ENCODE measurements around the gene ARHGAP8.
"Not testable (repeated sequence)": the region's sequence is repeated elsewhere in the genome, so short reads cannot be mapped to it uniquely, and the experiment has no call there.

Gene ARHGAP8

DNA sequence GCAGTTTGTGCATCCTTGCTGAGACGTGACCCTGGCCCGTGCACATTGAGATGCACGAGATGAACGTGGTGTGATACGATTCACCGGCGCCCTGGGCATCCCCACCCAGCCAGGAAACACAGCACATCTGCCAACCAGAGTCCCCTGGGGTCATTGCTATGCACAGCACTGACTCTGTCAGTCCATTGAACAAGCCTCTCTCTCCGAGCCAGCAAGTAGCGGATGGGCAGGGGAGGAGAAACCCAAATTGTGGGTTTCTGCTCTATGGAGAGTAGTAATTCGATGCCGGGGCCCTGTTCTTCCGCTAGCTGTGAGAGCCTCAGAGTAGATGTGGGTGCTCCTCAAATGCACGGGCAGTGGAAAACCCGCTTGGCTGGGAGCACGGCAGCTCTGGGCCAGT lies 85.1 kb downstream of the ARHGAP8 start:
- no peak for DNase-seq

- no peak for DNase-seq
These were observed 86.1 kb downstream of the ARHGAP8 start for GRCh38 chr22:44838316-44839016.

DNA sequence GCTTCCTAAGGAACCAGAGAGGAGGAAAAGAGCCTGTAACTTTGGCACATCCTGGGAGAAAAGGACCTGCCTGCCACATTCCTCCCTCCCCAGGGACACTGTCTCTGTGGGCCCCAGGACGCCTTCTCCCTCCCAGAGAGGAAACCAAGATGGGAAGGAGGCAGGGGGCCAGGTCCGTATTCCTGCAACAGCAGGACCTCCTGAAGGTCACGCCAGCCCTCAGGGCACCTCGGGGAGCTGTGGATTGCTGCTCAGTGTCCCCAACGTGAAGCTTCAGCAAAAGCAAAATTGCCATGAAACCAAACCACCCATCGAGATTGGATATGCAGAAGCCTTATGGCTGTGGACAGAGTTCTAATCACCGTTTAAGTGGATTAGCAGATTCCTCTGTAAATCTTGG lies 86.7 kb downstream of the ARHGAP8 start:
- DNase-seq = no peak

- DNase-seq = no peak
These were observed 87.3 kb downstream of the ARHGAP8 start for GRCh38 chr22:44839721-44840120.

GRCh38 chr22:44840611-44841322 lies 88.4 kb downstream of the ARHGAP8 start:
- DNase-seq = no peak

- no peak for DNase-seq
These were observed 90.0 kb downstream of the ARHGAP8 start for GRCh38 chr22:44842417-44842816.

DNA sequence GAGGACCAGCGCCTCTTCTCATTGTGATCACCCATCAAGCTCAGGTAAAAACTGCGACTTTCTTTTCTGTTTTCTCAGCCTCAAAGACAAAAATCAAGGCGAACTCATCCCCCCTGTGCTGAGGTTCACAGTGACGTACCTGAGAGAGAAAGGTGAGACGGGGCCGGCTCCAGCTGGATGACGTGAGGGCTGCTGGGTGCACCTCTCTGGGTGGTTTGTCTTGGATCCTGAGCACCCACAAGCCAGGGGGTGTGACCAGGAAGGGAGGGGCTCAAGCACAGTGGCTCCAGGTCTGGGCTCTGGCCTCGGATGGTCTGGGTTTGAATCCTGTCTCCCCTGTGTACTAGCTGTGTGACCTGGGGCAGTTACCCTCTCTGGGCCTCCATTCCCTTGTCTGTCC lies 92.8 kb downstream of the ARHGAP8 start:
- no peak for DNase-seq

DNA sequence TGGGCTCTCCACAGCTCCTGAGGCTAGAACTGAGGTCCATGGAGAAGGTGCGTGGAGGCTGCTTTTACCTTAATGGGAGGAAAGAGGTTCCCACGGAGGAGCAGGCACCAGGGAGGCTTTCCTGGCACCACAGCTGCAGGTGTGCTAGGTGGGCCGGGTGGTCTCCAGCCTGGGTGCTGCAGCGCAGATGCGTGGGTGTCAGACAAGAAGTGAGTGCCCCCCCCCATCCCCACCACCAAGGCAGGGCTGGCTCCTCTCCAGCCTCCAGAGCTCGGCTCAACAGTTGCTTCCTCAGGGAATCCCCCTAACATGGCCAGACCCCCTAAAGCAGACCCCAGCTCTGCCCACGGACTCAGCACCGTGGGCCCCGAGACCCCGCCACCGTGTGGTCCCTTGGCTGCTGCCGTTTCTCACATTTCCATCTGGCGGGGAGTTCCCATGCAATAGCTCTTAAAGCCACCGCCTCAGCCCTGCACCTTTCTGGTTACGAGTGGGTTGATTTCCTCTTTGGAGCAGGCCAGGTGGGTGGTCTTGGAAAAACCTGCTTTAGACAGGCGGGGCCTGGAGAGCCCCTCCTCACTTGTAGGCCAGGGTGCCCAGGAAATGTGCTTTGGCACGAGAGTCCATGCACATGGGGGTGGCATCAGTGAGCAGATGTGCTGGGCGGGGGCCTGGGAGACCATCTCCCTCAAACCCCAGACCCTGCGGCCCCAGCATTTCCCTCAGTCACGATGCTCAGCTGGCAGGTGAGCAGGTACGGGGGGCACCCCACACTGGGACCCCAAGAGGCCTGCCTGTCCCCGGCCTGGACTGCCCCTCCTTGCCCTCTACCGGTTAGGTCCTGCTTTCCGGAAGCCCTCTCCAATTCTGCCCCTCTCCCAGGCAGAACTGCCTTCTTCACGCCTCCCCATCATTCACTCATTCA lies 93.7 kb downstream of the ARHGAP8 start:
- no peak for DNase-seq

DNA sequence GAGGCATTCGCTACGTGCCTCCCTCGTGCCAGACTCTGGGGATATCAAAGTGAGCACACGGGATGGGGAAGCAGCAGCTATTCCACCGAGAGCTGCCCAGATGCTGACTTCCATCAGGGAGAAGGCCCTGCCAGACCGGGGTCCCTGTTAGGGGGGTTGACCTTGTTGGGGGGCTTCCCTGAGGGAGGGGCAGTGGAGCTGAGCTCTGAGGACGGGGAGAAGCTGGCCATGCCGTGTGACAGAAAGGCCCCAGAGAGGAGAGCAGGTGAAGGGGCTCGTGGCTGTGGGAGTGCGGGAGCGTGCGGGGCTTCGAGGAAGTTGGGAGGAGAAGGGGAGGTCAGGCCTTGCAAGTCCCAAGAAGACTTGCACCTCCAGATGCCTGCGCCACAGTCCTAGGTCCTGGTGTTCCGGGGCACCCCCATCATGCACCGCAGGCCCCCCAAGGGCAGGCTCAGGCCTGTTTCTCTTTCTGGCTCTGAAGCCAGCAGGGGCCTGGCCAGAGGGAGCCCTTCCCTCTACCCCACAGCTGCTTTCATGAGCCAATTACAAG lies 94.4 kb downstream of the ARHGAP8 start:
- DNase-seq = no peak

DNA sequence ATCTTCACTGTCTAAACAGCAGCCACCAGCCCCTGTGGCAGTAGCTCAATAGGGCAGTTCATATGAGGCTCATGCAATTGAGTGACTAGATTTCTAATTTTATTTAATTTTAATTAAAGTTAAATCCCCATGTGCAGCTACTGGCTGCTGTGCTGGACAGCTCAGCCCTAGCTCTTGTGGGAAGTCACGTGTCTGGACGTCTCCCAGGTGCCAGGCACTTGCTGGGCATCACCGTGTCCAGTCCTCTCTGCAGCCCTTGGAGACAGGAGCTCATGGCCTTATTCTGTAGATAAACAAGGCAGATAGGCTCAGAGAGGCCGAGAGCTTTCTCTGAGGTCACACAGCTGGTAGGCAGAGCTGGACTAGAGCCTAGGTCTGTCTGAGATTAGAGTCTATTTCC lies 95.0 kb downstream of the ARHGAP8 start:
- DNase-seq = no peak

GRCh38 chr22:44847892-44848291 lies 95.5 kb downstream of the ARHGAP8 start:
- DNase-seq = no peak

GRCh38 chr22:44848296-44848741 lies 95.9 kb downstream of the ARHGAP8 start:
- no peak for DNase-seq

GRCh38 chr22:44848791-44849420 lies 96.5 kb downstream of the ARHGAP8 start:
- no peak for DNase-seq

- DNase-seq = no peak
These were observed 98.6 kb downstream of the ARHGAP8 start for GRCh38 chr22:44850946-44851345.

DNA sequence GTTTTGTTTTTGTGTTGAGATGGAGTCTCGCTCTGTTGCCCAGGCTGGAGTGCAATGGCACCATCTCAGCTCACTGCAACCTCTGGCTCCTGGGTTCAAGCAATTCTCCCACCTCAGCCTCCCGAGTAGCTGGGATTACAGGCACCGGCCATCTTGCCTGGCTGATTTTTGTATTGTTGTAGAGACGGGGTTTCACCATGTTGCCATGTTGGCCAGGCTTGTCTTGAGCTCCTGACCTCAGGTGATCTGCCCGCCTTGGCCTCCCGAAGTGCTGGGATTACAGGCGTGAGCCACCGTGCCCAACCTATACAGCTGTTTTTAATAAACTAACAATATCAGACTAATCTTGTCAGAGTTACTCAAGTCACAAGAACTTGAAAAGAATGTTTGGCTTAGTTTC lies 102.3 kb downstream of the ARHGAP8 start:
- peak; percentile 4 for DNase-seq

GRCh38 chr22:44855855-44856254 lies 103.5 kb downstream of the ARHGAP8 start:
- no peak for DNase-seq

DNA sequence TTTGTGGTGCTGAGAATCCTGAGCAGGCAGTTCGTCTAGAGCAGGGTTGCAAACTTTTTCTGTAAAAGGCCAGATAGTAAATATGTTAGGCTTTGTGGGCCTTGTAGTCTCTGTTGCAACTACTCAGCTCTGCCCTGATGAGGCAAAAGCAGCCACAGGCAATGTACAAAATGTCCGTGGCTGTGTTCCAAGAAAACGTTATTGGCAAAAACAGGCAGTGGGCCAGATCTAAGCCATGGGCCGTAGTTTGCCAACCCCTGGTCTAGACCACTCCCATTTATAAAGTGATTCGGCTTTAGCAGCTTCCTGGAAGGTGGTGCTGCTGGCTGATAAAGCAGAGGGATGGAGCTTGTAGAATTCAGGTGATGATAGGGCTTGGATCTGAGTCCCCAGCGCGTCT lies 106.4 kb downstream of the ARHGAP8 start:
- not testable (repeated sequence) for DNase-seq

- no peak for DNase-seq
These were observed 107.3 kb downstream of the ARHGAP8 start for GRCh38 chr22:44859641-44860040.

- no peak for DNase-seq
These were observed 107.9 kb downstream of the ARHGAP8 start for GRCh38 chr22:44860311-44860710.

GRCh38 chr22:44861245-44861644 lies 108.9 kb downstream of the ARHGAP8 start:
- no peak for DNase-seq

DNA sequence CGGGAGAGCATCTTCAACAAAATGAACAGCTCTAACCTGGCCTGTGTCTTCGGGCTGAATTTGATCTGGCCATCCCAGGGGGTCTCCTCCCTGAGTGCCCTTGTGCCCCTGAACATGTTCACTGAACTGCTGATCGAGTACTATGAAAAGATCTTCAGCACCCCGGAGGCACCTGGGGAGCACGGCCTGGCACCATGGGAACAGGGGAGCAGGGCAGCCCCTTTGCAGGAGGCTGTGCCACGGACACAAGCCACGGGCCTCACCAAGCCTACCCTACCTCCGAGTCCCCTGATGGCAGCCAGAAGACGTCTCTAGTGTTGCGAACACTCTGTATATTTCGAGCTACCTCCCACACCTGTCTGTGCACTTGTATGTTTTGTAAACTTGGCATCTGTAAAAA lies 109.9 kb downstream of the ARHGAP8 start:
- no peak for DNase-seq
